ENCODE data around the gene MS4A15. TPM values are rescaled to one million over a fixed set of nuclear protein-coding genes. Genes with fewer than 3 reads are reported as not detected.

MS4A15 gene
- total RNA-seq, 1 donor from 2014 or later = not detected

DNA sequence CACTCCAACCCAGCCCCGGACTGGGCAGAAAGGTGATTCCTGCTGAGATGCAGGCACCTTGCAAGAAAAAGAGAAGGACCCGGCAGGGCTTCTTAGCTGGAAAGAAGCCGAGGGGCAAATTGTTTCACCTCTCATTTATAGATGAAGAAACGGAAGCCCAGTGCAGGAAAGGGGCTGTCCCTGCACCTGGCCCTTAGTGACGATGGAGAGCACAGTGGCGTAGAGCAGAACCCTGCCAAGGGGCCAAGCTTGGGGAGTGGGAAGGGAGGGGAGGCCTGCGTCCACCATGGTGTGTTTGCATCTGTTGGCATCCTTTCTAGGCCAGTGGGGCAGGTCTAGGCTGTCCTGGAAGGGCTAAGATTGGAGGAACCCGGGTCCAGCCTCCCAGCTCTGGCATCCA is 7.8 kb upstream of the MS4A15 start:
- no peak overlapping the region for H3K4me3 Mint-ChIP-seq
- no peaks in the 10 kb centered on the region for H3K36me3 ChIP-seq
- no peaks in the 10 kb centered on the region for H4K20me1 ChIP-seq (ENCODE audit: low read depth)
- peaks cover 11% of the 10 kb centered on the region for H3K27me3 Mint-ChIP-seq (ENCODE audit: insufficient read depth, low read depth)
- no peak overlapping the region for H3K4me3 ChIP-seq
- peaks cover 6% of the 10 kb centered on the region for H3K9me3 Mint-ChIP-seq
- no peaks in the 10 kb centered on the region for H3K9me3 ChIP-seq (ENCODE audit: low read depth)
- H3K36me3 Mint-ChIP-seq = no peaks in the 10 kb centered on the region
- no peaks in the 10 kb centered on the region for H3K79me2 ChIP-seq (ENCODE audit: low read depth)
- H3K4me1 ChIP-seq = peaks cover 5% of the 10 kb centered on the region
- no peak overlapping the region for H3K27ac ChIP-seq
- H3K9ac ChIP-seq = no peak overlapping the region
- no peak overlapping the region for H2AFZ ChIP-seq (replicated peaks)
- H3K27me3 ChIP-seq = no peaks in the 10 kb centered on the region
- TF ChIP-seq, protein P1, sequence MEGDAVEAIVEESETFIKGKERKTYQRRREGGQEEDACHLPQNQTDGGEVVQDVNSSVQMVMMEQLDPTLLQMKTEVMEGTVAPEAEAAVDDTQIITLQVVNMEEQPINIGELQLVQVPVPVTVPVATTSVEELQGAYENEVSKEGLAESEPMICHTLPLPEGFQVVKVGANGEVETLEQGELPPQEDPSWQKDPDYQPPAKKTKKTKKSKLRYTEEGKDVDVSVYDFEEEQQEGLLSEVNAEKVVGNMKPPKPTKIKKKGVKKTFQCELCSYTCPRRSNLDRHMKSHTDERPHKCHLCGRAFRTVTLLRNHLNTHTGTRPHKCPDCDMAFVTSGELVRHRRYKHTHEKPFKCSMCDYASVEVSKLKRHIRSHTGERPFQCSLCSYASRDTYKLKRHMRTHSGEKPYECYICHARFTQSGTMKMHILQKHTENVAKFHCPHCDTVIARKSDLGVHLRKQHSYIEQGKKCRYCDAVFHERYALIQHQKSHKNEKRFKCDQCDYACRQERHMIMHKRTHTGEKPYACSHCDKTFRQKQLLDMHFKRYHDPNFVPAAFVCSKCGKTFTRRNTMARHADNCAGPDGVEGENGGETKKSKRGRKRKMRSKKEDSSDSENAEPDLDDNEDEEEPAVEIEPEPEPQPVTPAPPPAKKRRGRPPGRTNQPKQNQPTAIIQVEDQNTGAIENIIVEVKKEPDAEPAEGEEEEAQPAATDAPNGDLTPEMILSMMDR (IDR thresholded peaks at IDR 0.05) = no peak
- TF ChIP-seq EZH2phosphoT487 (IDR thresholded peaks at IDR 0.05) (no peak), EZH2 (IDR thresholded peaks at IDR 0.05) (no peak)
- H3F3A ChIP-seq (ENCODE audit: low read depth) = peaks cover 3% of the 10 kb centered on the region
- DNase-seq (ENCODE audit: low spot score) = no peak
- no peak overlapping the region for H3K27ac Mint-ChIP-seq
- no peak overlapping the region for H3K4me2 ChIP-seq
- peaks cover 2% of the 10 kb centered on the region for H3K4me1 Mint-ChIP-seq

DNA sequence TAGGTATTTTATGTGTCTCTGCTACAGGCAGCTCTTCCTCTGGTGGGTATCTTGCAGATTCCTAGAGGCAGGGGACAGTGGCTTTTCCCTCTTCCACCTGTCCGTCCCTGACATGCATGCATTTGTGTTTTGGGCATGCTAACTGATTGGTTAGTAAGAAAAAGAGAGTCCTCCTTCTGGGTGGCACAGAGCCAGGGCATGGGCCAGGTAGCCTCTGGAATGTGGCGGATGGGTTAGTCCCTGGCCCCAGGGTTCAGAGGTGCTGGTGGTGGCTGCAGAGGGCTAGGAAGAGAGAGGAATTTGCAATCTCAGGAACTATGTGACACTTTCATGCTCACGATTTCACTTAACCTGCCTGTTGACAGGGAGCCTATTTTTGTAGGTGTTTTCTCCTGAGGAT is 5.8 kb upstream of the MS4A15 start:
- H3F3A ChIP-seq (ENCODE audit: low read depth) = no peaks in the 10 kb centered on the region
- H3K4me1 Mint-ChIP-seq = peaks cover 2% of the 10 kb centered on the region
- no peaks in the 10 kb centered on the region for H3K9me3 ChIP-seq (ENCODE audit: low read depth)
- no peak overlapping the region for H3K4me3 Mint-ChIP-seq
- no peak overlapping the region for H3K27ac Mint-ChIP-seq
- H3K27me3 ChIP-seq = no peaks in the 10 kb centered on the region
- peaks cover 11% of the 10 kb centered on the region for H3K27me3 Mint-ChIP-seq (ENCODE audit: insufficient read depth, low read depth)
- TF ChIP-seq, protein P1 (IDR thresholded peaks at IDR 0.05) = no peak
- no peak for TF ChIP-seq EZH2phosphoT487 (IDR thresholded peaks at IDR 0.05)
- no peak for TF ChIP-seq EZH2 (IDR thresholded peaks at IDR 0.05)
- H3K79me2 ChIP-seq (ENCODE audit: low read depth) = no peaks in the 10 kb centered on the region
- H3K27ac ChIP-seq = no peak overlapping the region
- no peaks in the 10 kb centered on the region for H3K4me1 ChIP-seq
- DNase-seq (ENCODE audit: low spot score) = no peak
- H4K20me1 ChIP-seq (ENCODE audit: low read depth) = no peaks in the 10 kb centered on the region
- H3K4me3 ChIP-seq = no peak overlapping the region
- no peaks in the 10 kb centered on the region for H3K36me3 Mint-ChIP-seq
- H2AFZ ChIP-seq (replicated peaks) = no peak overlapping the region
- peaks cover 3% of the 10 kb centered on the region for H3K9me3 Mint-ChIP-seq
- no peak overlapping the region for H3K4me2 ChIP-seq
- H3K36me3 ChIP-seq = no peaks in the 10 kb centered on the region
- H3K9ac ChIP-seq = no peak overlapping the region

DNA sequence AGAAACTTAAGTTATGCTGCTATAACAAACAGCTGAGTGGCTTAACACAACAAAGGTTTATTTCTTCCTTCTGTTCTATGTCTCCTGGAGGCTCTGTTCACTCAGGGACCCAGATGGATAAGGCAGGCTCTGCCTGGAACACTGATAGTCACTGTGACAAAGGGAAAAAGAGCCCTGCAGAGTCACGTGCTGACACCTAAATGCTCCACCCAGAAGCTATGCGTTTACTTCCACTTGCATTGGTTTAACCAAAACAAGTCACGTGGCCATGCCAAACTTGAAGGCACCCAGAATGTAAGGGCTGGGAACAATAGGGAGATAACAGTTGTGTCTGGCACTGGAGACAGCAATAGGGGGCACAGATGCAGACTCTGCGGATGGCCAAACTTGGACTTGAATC is 3.4 kb upstream of the MS4A15 start:
- no peak overlapping the region for H3K4me3 ChIP-seq
- H3K9me3 ChIP-seq (ENCODE audit: low read depth) = no peaks in the 10 kb centered on the region
- H3K27ac ChIP-seq = no peak overlapping the region
- no peak for TF ChIP-seq EZH2phosphoT487 (IDR thresholded peaks at IDR 0.05)
- TF ChIP-seq, protein P1 (IDR thresholded peaks at IDR 0.05) = no peak
- no peak for TF ChIP-seq EZH2 (IDR thresholded peaks at IDR 0.05)
- no peaks in the 10 kb centered on the region for H3K36me3 Mint-ChIP-seq
- H3K27me3 ChIP-seq = no peaks in the 10 kb centered on the region
- no peak overlapping the region for H3K9ac ChIP-seq
- H2AFZ ChIP-seq (replicated peaks) = no peak overlapping the region
- DNase-seq (ENCODE audit: low spot score) = no peak
- no peaks in the 10 kb centered on the region for H3F3A ChIP-seq (ENCODE audit: low read depth)
- H3K27ac Mint-ChIP-seq = no peak overlapping the region
- H3K79me2 ChIP-seq (ENCODE audit: low read depth) = no peaks in the 10 kb centered on the region
- H3K4me3 Mint-ChIP-seq = no peak overlapping the region
- H3K27me3 Mint-ChIP-seq (ENCODE audit: insufficient read depth, low read depth) = peaks cover 13% of the 10 kb centered on the region
- H3K36me3 ChIP-seq = no peaks in the 10 kb centered on the region
- H3K4me1 ChIP-seq = no peaks in the 10 kb centered on the region
- H3K4me2 ChIP-seq = no peak overlapping the region
- H3K9me3 Mint-ChIP-seq = peaks cover 3% of the 10 kb centered on the region
- H4K20me1 ChIP-seq (ENCODE audit: low read depth) = no peaks in the 10 kb centered on the region
- H3K4me1 Mint-ChIP-seq = peaks cover 2% of the 10 kb centered on the region
